ENCODE results near the gene DISC1.

The DISC1 gene

DNA sequence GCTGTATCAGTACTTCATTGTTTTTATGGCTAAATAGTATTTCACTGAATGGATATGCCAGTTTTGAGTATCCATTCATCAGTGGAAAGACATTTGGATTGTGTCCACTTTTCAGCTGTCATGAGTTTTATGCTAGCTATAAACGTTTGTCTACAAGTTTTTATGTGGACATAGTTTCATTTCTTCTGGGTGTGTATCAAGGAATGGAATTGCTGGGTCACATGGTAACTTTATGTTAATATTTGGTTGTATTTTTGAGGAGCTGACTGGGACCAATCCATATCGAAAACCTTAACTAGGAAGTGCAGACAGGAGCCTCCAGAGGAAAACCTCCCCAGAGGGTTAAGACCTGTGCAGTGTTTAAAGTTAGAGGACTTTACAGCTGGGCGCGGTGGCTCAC, 31.8 kb upstream of the DISC1 start:
- FAIRE-seq (no peak), DNase-seq (ENCODE audit: insufficient read length) (no peak)

GRCh38 chr1:231596337-231596791, 30.2 kb upstream of the DISC1 start:
- DNase-seq (ENCODE audit: insufficient read length), result no peak
- no peak for FAIRE-seq

More for the DNA sequence above, 31.8 kb upstream of the DISC1 start:
- TF ChIP-seq POLR2A (IDR thresholded peaks at IDR 0.05; ENCODE audit: low read depth, low read length), result no peak

DNA sequence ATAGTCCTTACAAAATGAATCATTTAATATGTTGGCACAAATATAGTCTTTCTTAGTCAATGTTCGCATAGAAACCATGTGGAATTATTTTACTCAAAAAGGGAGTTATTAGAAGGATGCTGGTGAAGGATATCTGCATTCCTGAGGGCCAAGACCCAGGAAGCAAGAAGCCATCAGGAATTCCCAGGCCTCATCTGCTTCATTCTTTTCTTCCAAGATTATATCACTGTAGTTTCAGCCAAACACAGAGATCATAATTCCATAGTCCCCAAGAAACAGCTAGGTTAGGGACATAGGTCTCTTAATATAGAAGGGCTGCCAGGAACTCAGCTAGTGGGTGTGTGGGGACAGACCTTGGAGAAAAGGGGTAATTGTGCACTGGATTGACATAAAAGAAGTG, 28.6 kb upstream of the DISC1 start:
- DNase-seq (ENCODE audit: insufficient read length) (no peak), FAIRE-seq (no peak)
- no peak for TF ChIP-seq POLR2AphosphoS5 (IDR thresholded peaks at IDR 0.05; ENCODE audit: low read depth, low read length)
- no peak for TF ChIP-seq POLR2A (IDR thresholded peaks at IDR 0.05; ENCODE audit: low read depth, low read length)
- TF ChIP-seq TAF1 (IDR thresholded peaks at IDR 0.05; ENCODE audit: borderline replicate concordance, low read depth, low read length), result no peak

More at GRCh38 chr1:231596337-231596791, 30.2 kb upstream of the DISC1 start:
- TF ChIP-seq POLR2A (IDR thresholded peaks at IDR 0.05; ENCODE audit: low read depth, low read length) (no peak), TAF1 (IDR thresholded peaks at IDR 0.05; ENCODE audit: borderline replicate concordance, low read depth, low read length) (no peak), POLR2AphosphoS5 (IDR thresholded peaks at IDR 0.05; ENCODE audit: low read depth, low read length) (no peak)

GRCh38 chr1:231600458-231600976, 26.1 kb upstream of the DISC1 start:
- no peak for FAIRE-seq
- DNase-seq (ENCODE audit: insufficient read length), result no peak
- no peak for TF ChIP-seq TAF1 (IDR thresholded peaks at IDR 0.05; ENCODE audit: borderline replicate concordance, low read depth, low read length)
- no peak for TF ChIP-seq POLR2AphosphoS5 (IDR thresholded peaks at IDR 0.05; ENCODE audit: low read depth, low read length)
- no peak for TF ChIP-seq POLR2A (IDR thresholded peaks at IDR 0.05; ENCODE audit: low read depth, low read length)

DNA sequence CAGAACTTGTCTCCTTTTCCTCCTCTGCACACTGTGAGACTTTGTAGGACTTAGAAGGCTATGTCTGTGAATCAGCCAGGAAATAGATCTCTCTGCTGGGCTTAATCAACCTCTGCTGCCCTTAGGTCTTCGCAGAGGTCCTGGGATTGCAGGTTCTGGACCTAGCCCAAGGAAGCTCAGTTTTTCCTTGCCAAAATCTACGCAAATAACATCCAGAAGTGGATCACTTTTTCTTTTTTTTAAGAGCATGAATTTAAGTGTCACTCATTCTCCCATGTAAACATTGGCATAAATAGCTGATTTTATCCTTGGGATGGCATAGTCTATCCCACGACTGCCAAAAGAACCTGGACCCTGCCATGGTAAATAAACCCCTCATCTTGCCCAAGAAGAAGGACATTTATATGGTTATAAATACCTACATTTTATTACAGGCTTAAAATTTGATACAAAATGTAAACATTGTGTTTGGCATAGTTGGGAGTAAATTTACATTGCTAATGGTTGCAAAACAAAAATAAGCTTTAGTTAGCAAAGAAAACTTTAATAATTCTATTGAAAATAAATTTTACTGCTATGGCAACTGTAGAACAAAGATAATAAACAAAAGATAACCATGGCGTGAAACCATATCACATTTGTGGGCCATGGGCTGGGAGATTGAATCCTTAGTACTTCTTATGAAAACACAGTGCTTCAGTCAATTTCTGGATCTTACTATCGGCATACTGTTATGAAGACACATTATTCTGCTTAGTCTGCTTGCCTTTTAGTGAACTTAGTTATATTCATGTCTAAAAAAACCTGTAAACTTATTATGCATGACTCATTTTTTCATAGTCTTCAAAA, 24.5 kb upstream of the DISC1 start:
- FAIRE-seq, result no peak
- DNase-seq (ENCODE audit: insufficient read length), result no peak
- TF ChIP-seq TAF1 (IDR thresholded peaks at IDR 0.05; ENCODE audit: borderline replicate concordance, low read depth, low read length) (no peak), POLR2A (IDR thresholded peaks at IDR 0.05; ENCODE audit: low read depth, low read length) (no peak), POLR2AphosphoS5 (IDR thresholded peaks at IDR 0.05; ENCODE audit: low read depth, low read length) (no peak)

DNA sequence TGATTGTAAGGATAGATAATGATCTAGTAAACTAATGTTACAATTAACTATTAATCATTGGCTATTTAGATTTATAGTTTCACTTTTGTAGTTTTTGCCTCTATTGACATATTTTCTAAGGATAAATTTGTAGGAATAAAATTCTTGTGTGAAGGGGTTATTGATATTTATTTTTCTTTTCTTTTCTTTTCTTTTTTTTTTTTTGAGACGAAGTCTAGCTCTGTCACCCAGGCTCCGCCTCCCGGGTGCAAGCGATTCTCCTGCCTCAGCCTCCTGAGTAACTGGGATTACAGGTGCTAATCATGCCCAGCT, 24.0 kb upstream of the DISC1 start:
- FAIRE-seq (no peak), DNase-seq (ENCODE audit: insufficient read length) (no peak)
- TF ChIP-seq POLR2AphosphoS5 (IDR thresholded peaks at IDR 0.05; ENCODE audit: low read depth, low read length) (no peak), TAF1 (IDR thresholded peaks at IDR 0.05; ENCODE audit: borderline replicate concordance, low read depth, low read length) (no peak), POLR2A (IDR thresholded peaks at IDR 0.05; ENCODE audit: low read depth, low read length) (no peak)

- TF ChIP-seq POLR2A (IDR thresholded peaks at IDR 0.05; ENCODE audit: low read depth, low read length) (no peak), TAF1 (IDR thresholded peaks at IDR 0.05; ENCODE audit: borderline replicate concordance, low read depth, low read length) (no peak), POLR2AphosphoS5 (IDR thresholded peaks at IDR 0.05; ENCODE audit: low read depth, low read length) (no peak)
- FAIRE-seq (peak; percentile 85), DNase-seq (ENCODE audit: insufficient read length) (peak; percentile 19)
Measured at GRCh38 chr1:231603598-231604275, 22.9 kb upstream of the DISC1 start.

DNA sequence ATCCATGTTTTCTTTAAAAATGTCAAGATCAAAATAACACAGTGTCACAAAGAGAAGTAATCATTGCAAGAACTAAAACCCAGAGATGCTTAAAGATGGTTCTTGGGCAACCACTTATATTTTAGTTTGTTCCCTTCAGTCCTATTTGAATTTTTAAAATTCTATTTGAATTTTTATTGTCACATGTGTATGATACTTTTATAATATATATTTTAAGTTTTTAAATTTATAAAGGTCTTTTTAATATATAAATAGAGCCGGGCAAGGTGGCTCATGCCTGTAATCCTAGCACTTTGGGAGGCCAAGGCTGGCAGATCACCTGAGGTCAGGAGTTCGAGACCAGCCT, 22.3 kb upstream of the DISC1 start:
- FAIRE-seq (no peak), DNase-seq (ENCODE audit: insufficient read length) (no peak)
- TF ChIP-seq TAF1 (IDR thresholded peaks at IDR 0.05; ENCODE audit: borderline replicate concordance, low read depth, low read length), result no peak
- TF ChIP-seq POLR2A (IDR thresholded peaks at IDR 0.05; ENCODE audit: low read depth, low read length), result no peak
- TF ChIP-seq POLR2AphosphoS5 (IDR thresholded peaks at IDR 0.05; ENCODE audit: low read depth, low read length), result no peak

DNA sequence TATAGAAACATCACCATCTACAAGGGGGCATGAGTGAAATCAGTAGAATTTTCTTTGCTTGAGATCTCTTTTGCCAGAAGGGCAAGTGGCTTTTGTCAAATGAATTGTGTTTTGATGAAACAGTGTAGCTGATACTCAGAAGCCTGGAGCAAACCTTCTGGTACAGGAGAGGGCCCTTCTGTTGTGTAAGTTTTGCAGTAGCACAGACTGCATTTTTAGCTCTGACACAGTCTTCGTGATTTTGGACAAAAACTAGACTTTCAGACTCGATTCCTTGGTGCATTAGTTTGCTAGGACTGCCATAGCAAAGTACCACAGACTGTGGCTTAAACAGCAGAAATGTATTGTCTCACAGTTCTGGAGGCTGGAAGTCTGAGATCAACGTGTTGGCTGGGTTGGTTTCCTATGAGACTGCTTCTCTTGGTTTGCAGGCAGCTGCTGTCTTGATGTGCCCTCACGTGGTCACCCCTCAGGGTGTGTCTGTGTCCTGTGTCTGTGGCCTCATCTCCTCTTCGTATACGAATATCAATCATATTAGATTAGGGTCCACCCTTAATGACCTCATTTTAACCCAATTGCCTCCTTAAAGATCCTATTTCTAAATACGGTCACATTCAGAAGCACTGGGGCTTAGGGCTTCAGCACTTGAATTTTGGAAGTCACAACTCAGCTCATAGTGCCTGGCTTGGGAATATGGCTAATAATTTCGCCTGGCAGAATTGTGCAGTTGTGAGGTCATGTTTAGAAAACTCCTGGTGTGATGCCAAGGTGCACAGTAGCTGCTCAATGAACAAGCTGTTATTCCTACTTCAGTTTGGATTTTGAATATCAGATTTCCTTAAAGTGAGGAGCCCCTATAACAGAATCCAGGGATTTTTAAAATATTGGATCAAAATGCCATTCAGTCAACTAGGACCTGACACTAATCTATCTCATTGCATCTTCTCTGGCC, 21.2 kb upstream of the DISC1 start:
- FAIRE-seq, result no peak
- DNase-seq (ENCODE audit: insufficient read length), result no peak
- TF ChIP-seq TAF1 (IDR thresholded peaks at IDR 0.05; ENCODE audit: borderline replicate concordance, low read depth, low read length) (no peak), POLR2A (IDR thresholded peaks at IDR 0.05; ENCODE audit: low read depth, low read length) (no peak), POLR2AphosphoS5 (IDR thresholded peaks at IDR 0.05; ENCODE audit: low read depth, low read length) (no peak)

DNA sequence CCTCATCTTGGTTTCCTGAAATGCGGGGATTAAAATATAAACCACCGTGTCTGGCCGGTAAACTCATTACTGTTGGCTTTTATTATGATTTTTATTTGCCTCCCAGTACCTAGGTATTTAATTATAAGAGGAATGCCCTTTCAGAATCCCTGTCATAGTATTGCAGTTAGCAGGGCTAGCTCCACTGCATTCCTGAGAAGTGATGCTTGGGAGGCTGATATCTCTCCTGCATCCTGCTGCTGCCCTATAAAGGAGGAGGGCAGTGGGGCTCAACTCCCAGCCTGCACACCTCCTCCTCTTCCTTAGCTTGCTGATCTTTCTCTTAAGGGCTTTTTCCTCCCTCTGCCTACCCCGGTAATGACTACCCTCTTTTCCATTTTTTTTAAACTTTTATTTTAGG, 19.9 kb upstream of the DISC1 start:
- no peak for TF ChIP-seq POLR2AphosphoS5 (IDR thresholded peaks at IDR 0.05; ENCODE audit: low read depth, low read length)
- no peak for TF ChIP-seq POLR2A (IDR thresholded peaks at IDR 0.05; ENCODE audit: low read depth, low read length)
- FAIRE-seq, result no peak
- no peak for DNase-seq (ENCODE audit: insufficient read length)

DNA sequence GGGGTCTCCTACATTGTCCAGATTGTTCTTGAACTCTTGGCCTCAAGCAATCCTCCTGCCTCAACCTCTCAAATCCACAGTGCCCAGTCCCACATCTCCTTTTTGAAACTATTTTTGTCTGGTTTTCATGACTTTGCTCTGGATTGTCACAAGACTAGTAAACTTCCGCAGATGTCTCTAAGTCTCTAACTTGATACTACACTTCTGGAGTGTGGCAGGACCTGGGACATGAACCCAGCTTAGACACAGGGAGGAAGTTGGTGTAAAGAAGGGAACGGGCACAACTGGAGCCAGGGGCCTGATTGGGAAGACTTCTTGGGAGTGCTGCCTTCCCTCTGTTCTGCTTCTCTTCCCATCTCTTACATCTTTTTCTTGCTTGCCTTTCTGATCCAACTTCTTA, 16.2 kb upstream of the DISC1 start:
- FAIRE-seq (no peak), DNase-seq (ENCODE audit: insufficient read length) (no peak)
- TF ChIP-seq POLR2A (IDR thresholded peaks at IDR 0.05; ENCODE audit: low read depth, low read length) (no peak), POLR2AphosphoS5 (IDR thresholded peaks at IDR 0.05; ENCODE audit: low read depth, low read length) (no peak), TAF1 (IDR thresholded peaks at IDR 0.05; ENCODE audit: borderline replicate concordance, low read depth, low read length) (no peak)

Data from GM12892 (cell line).